Measurements from ENCODE around the gene PTPRK.
"Not testable (repeated sequence)": the region's sequence is repeated elsewhere in the genome, so short reads cannot be mapped to it uniquely, and the experiment has no call there.

PTPRK gene

GRCh38 chr6:128452713-128453112, 67.7 kb downstream of the PTPRK start:
- no peak overlapping the region for H3K4me3 ChIP-seq (ENCODE audit: low read depth, low read length)
- no peak for DNase-seq (ENCODE audit: low read depth)
- TF ChIP-seq CTCF (IDR thresholded peaks at IDR 0.05; ENCODE audit: low read depth, low read length, missing control alignments) = no peak

DNA sequence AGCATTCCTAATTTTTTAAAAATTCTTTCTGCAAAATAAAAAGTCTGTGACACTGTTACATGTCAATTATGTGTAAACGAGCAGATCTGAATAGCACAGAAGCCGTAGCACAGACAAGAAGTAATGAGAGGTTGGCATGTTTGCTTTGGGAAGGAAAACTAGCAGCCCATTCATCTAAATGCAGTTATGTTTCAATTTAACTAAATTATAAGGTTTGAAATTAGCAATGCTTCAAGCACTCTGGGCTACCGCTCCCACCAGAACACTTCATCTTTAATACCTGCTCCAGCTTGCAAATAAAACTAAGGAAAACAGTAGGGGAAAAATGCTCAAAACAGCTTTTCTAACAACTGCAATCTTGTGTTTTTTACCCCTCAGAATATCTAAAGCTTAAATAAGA, 73.9 kb downstream of the PTPRK start:
- DNase-seq (ENCODE audit: low read depth) = no peak
- TF ChIP-seq CTCF (IDR thresholded peaks at IDR 0.05; ENCODE audit: low read depth, low read length, missing control alignments) = no peak
- no peak overlapping the region for H3K4me3 ChIP-seq (ENCODE audit: low read depth, low read length)

DNA sequence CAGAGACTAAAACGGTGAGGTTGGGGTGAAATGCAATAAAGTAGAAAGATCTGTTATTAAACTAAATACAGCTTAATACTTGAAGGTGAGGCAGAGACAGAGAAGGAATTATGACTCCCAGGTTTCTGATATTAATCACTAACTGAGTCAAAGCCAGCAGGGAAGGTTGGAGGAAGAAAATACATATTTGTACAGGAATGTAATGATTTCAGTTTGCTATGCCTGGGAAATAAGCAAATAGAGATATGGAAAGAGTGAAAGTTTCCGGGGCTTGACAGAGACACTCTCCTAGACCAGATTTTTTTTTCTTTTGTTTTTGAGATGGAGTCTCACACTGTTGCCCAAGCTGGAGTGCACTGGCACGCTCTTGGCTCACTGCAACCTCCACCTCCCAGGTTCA, 76.8 kb downstream of the PTPRK start:
- DNase-seq (ENCODE audit: low read depth) = no peak
- no peak overlapping the region for H3K4me3 ChIP-seq (ENCODE audit: low read depth, low read length)
- no peak for TF ChIP-seq CTCF (IDR thresholded peaks at IDR 0.05; ENCODE audit: low read depth, low read length, missing control alignments)

DNA sequence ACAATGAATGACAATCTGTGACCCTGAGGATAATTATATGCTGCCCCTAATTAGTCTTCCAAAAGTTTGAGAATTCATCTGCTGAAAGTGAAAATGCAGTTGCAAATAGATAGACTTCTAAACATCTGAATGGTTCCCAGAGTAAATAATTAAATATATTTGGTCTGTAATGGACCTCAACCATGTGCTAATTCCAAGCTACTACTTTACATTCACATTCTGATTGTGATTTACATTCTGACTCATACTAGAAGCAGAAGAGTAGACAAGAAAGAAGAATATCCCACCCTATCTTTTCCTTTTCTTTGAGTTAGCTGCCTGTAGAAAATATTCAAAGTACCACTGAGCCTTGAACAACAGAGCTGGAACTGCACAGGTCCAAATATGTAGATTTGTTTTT, 80.8 kb downstream of the PTPRK start:
- no peak overlapping the region for H3K4me3 ChIP-seq (ENCODE audit: low read depth, low read length)
- DNase-seq (ENCODE audit: low read depth) = no peak
- no peak for TF ChIP-seq CTCF (IDR thresholded peaks at IDR 0.05; ENCODE audit: low read depth, low read length, missing control alignments)

DNA sequence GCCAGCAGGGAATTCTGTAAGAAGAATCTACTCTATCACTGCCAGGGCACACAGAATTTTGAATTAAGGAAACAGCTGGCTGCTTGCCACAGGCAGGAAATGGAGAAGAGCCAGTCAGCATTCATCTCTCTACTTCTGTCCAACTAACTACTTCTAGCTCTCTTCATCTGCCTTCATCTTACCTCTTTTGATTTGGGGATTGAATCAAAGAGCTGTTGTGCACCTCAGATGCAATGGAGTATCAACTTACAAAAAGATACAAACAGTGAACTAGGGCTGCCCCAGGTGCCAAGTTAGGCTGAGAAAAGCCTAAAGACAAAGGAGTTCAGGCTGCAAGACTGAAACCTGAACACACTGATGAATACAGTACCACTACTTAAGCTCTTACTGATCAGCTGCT, 82.0 kb downstream of the PTPRK start:
- H3K4me3 ChIP-seq (ENCODE audit: low read depth, low read length) = no peak overlapping the region
- DNase-seq (ENCODE audit: low read depth) = no peak
- TF ChIP-seq CTCF (IDR thresholded peaks at IDR 0.05; ENCODE audit: low read depth, low read length, missing control alignments) = no peak

DNA sequence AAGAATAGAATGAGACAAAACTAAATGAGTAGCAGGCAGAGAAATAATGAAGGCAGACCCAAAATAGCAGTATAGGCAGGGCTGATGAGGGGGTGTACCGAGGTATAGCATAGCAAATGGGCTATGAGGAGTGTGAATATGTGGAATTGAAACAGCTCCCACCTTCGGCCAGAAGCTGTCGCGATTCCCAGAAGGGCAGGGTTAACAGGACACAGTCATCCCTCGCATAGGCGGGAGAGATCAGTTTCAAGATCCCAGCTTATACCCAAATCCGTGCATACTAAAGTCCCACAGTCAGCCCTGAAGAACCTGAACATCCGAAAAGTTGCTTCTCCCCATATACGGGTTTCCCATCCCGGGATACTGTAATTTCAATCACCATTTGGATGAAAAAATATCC, 82.7 kb downstream of the PTPRK start:
- no peak for DNase-seq (ENCODE audit: low read depth)
- no peak for TF ChIP-seq CTCF (IDR thresholded peaks at IDR 0.05; ENCODE audit: low read depth, low read length, missing control alignments)
- no peak overlapping the region for H3K4me3 ChIP-seq (ENCODE audit: low read depth, low read length)

DNA sequence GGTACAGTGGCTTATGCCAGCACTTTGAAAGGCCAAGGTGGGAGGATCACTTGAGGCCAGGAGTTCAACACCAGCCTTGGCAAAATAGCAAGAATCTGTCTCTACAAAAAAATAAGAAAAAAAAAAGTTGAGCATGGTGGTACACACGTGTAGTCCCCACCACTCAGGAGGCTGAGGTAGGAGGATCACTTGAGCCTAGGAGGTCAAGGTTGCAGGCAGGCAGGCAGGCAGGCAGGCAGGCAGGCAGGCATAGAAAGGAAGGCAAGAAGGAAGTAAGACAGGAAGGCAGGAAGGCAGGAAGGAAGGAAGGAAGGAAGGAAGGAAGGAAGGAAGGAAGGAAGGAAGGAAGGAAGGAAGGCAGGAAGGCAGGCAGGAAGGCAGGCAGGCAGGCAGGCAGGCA, 85.6 kb downstream of the PTPRK start:
- not testable (repeated sequence) for H3K4me3 ChIP-seq (ENCODE audit: low read depth, low read length); DNase-seq (ENCODE audit: low read depth)

DNA sequence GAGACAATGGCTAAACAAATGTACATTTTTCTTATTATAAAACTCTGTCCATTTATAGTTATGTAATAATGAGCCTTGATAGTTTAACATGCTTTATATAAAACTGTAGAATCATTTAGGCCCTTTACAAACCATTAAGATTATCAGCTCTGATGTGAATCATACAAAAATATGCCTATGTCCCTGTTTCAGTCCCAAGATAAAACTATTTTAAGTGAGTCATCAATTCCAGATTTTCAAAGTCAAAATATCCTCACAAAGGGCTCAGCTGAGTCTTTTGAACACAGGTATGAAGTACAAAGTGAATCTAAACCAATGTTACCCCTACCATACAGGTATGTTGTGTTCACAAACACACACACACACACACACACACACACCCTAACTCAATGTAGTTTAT, 88.0 kb downstream of the PTPRK start:
- no peak overlapping the region for H3K4me3 ChIP-seq (ENCODE audit: low read depth, low read length)
- no peak for DNase-seq (ENCODE audit: low read depth)
- TF ChIP-seq CTCF (IDR thresholded peaks at IDR 0.05; ENCODE audit: low read depth, low read length, missing control alignments) = no peak
